RPMI8226 (cell line): ENCODE results near the gene CBY1.

ENCODE experiments used
- DNase-seq: peaks from one replicate; pipeline ENCODE4 v3.0.0-alpha.2; 2015

Gene CBY1

GRCh38 chr22:38704654-38705234 lies 48.3 kb downstream of the CBY1 start:
- DNase-seq = peak; percentile 26

GRCh38 chr22:38705235-38706100 lies 49.0 kb downstream of the CBY1 start, which contains the start of gene GTPBP1:
Gene GTPBP1, plus strand, starts transcription at chr22:38705944. Its CDS starts 12 bp downstream, at chr22:38705956.
- DNase-seq = peak; percentile 100

- peak; percentile 53 for DNase-seq
Observed at GRCh38 chr22:38706101-38706900, 49.9 kb downstream of the CBY1 start.

GRCh38 chr22:38706901-38707195 lies 50.4 kb downstream of the CBY1 start:
- DNase-seq = no peak

- DNase-seq = no peak
Observed at GRCh38 chr22:38707346-38707745, 50.9 kb downstream of the CBY1 start.

- DNase-seq = no peak
Observed at GRCh38 chr22:38707984-38708383, 51.5 kb downstream of the CBY1 start.

GRCh38 chr22:38709306-38709705 lies 52.9 kb downstream of the CBY1 start:
- DNase-seq = no peak

GRCh38 chr22:38710351-38710750 lies 53.9 kb downstream of the CBY1 start:
- DNase-seq = no peak

GRCh38 chr22:38710866-38711265 lies 54.4 kb downstream of the CBY1 start:
- no peak for DNase-seq

GRCh38 chr22:38712486-38713207 lies 56.2 kb downstream of the CBY1 start:
- DNase-seq = no peak

- no peak for DNase-seq
Observed at GRCh38 chr22:38713921-38714320, 57.5 kb downstream of the CBY1 start.

- DNase-seq = no peak
Observed at GRCh38 chr22:38715176-38715764, 58.8 kb downstream of the CBY1 start.

- DNase-seq = no peak
Observed at GRCh38 chr22:38715852-38716251, 59.4 kb downstream of the CBY1 start.

GRCh38 chr22:38716271-38716670 lies 59.8 kb downstream of the CBY1 start:
- DNase-seq = no peak

- no peak for DNase-seq
Observed at GRCh38 chr22:38716826-38717225, 60.4 kb downstream of the CBY1 start.

GRCh38 chr22:38717244-38717643 lies 60.8 kb downstream of the CBY1 start:
- no peak for DNase-seq

- no peak for DNase-seq
Observed at GRCh38 chr22:38718414-38718813, 62.0 kb downstream of the CBY1 start.

- DNase-seq = no peak
Observed at GRCh38 chr22:38719196-38719595, 62.8 kb downstream of the CBY1 start.

GRCh38 chr22:38720350-38720749 lies 63.9 kb downstream of the CBY1 start:
- no peak for DNase-seq

GRCh38 chr22:38721551-38721950 lies 65.1 kb downstream of the CBY1 start:
- no peak for DNase-seq
